Upper lobe of right lung (tissue), 1 donor: ENCODE data around the gene STK39. TPM values are rescaled to one million over a fixed set of nuclear protein-coding genes. Genes with fewer than 3 reads are reported as not detected.

Experiments used
- ATAC-seq: fragments of 200-7000 bp; cut with Tn5 transposase; one replicate; pipeline ENCODE4 v1.9.1; 2020; ENCODE audit warnings: mild to moderate bottlenecking, moderate library complexity
- DNase-seq: peaks from one replicate; pipeline ENCODE4 v3.0.0-alpha.2; 2020
- H3K27ac ChIP-seq: fragments of 200-600 bp; one replicate; pipeline ENCODE4 v1.8.0; 2022
- H3K27me3 ChIP-seq: fragments of 200-600 bp; one replicate; pipeline ENCODE4 v1.8.0; 2022; ENCODE audit warnings: mild to moderate bottlenecking
- H3K36me3 ChIP-seq: fragments of 200-600 bp; one replicate; pipeline ENCODE4 v1.8.0; 2022
- H3K4me1 ChIP-seq: fragments of 200-600 bp; one replicate; pipeline ENCODE4 v1.8.0; 2022
- H3K4me3 ChIP-seq: fragments of 200-600 bp; one replicate; pipeline ENCODE4 v1.8.0; 2022; ENCODE audit warnings: mild to moderate bottlenecking
- H3K9me3 ChIP-seq: fragments of 200-600 bp; one replicate; pipeline ENCODE4 v1.8.0; 2022
- intact Hi-C: fragments of 100-400 bp; cut with DNase I; formaldehyde crosslinking; loops from one replicate; pipeline ENCODE4 v1.11.0; 2022
- total RNA-seq: library from RNA; stranded (reverse); fragmentation: NEBNext Ultra II Directional; extraction: Animal tissue kit (Norgen Biotek cat#: 25700); gene quantifications from one replicate; pipeline ENCODE4 v1.2.1, GENCODE V29; 2021
- TF ChIP-seq, protein P1 (sequence below): fragments of 200-600 bp; IDR thresholded peaks from one replicate; pipeline ENCODE4 v1.8.0; 2022; ENCODE audit warnings: antibody characterized with exemption
- donor health status: DM: no; HTN: yes; CAD: no; lungs with severe emphysema.

STK39 gene
- total RNA-seq, 1 donor from 2014 or later: 13.2 TPM

DNA sequence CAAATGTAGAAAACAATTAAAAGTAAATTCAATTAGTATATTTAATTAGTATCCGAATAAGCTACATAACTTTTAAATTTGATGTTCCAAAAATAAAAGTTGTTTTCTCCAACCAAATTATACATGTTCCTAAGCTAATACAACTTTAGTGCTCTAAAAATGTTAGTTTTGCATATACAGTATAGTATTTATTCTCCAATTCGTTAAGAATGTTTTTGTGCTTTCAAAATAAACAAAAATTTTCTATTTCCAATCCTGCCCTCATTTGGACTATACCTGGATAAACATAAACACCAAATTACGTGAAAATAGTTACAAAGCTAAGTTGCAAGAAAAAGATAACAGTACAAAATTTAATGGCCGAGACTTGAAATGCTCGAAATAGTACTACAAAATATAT, 71.9 kb downstream of the STK39 start:
- TF ChIP-seq, protein P1, sequence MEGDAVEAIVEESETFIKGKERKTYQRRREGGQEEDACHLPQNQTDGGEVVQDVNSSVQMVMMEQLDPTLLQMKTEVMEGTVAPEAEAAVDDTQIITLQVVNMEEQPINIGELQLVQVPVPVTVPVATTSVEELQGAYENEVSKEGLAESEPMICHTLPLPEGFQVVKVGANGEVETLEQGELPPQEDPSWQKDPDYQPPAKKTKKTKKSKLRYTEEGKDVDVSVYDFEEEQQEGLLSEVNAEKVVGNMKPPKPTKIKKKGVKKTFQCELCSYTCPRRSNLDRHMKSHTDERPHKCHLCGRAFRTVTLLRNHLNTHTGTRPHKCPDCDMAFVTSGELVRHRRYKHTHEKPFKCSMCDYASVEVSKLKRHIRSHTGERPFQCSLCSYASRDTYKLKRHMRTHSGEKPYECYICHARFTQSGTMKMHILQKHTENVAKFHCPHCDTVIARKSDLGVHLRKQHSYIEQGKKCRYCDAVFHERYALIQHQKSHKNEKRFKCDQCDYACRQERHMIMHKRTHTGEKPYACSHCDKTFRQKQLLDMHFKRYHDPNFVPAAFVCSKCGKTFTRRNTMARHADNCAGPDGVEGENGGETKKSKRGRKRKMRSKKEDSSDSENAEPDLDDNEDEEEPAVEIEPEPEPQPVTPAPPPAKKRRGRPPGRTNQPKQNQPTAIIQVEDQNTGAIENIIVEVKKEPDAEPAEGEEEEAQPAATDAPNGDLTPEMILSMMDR: no peak
- Histone ChIP-seq H3K27ac (no peak overlapping the region), H3K4me1 (peaks cover 4% of the 10 kb centered on the region), H3K9me3 (no peaks in the 10 kb centered on the region), H3K36me3 (no peaks in the 10 kb centered on the region), H3K4me3 (no peak overlapping the region), H3K27me3 (no peaks in the 10 kb centered on the region)
- ATAC-seq (no peak), DNase-seq (no peak)
- intact Hi-C loops: no loop called here

DNA sequence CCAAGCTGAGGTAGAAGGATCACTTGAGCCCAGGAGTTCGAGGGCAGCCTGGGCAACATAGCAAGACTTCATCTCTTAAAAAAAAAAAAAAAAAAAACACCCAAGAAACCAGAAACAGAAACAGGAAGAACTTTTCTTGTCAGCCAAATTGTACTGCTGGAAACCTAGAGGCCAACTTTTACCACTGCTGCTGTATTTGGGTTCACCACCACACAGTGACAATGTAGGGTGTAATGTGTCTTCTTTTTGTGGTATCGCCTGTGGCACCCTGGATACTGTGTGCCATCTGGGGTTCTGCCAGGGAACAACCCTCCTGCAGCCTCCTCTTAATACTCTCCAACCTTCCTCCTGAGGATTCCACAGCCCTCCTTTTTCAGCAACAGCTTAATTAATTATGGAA, 72.6 kb downstream of the STK39 start:
- no peak for DNase-seq
- H3K4me1 ChIP-seq: peaks cover 4% of the 10 kb centered on the region
- intact Hi-C loops: no loop called here
- no peaks in the 10 kb centered on the region for H3K9me3 ChIP-seq
- no peaks in the 10 kb centered on the region for H3K27me3 ChIP-seq
- no peaks in the 10 kb centered on the region for H3K36me3 ChIP-seq
- ATAC-seq: no peak
- H3K4me3 ChIP-seq: no peak overlapping the region
- TF ChIP-seq, protein P1: no peak
- H3K27ac ChIP-seq: no peak overlapping the region

- Histone ChIP-seq H3K4me1 (peaks cover 4% of the 10 kb centered on the region), H3K27ac (no peak overlapping the region), H3K27me3 (no peaks in the 10 kb centered on the region), H3K4me3 (no peak overlapping the region), H3K9me3 (no peaks in the 10 kb centered on the region), H3K36me3 (no peaks in the 10 kb centered on the region)
- ATAC-seq (no peak), DNase-seq (no peak)
- TF ChIP-seq, protein P1: no peak
- intact Hi-C loops: no loop called here
Measured at GRCh38 chr2:168172071-168172470, 75.3 kb downstream of the STK39 start.

GRCh38 chr2:168171059-168171762, 76.2 kb downstream of the STK39 start:
- Histone ChIP-seq H3K36me3 (no peaks in the 10 kb centered on the region), H3K27me3 (no peaks in the 10 kb centered on the region), H3K27ac (no peak overlapping the region), H3K4me1 (peaks cover 4% of the 10 kb centered on the region), H3K9me3 (no peaks in the 10 kb centered on the region), H3K4me3 (no peak overlapping the region)
- intact Hi-C loops: no loop called here
- ATAC-seq (peak; percentile 60), DNase-seq (no peak)
- TF ChIP-seq, protein P1: no peak

GRCh38 chr2:168169097-168169745, 78.2 kb downstream of the STK39 start:
- DNase-seq (no peak), ATAC-seq (no peak)
- Histone ChIP-seq H3K36me3 (no peaks in the 10 kb centered on the region), H3K4me3 (no peak overlapping the region), H3K4me1 (no peaks in the 10 kb centered on the region), H3K9me3 (no peaks in the 10 kb centered on the region), H3K27ac (no peak overlapping the region), H3K27me3 (no peaks in the 10 kb centered on the region)
- intact Hi-C loops: no loop called here
- TF ChIP-seq, protein P1: no peak
